GM12892 (cell line): Measurements from ENCODE around the gene DHX34.
"Not testable (repeated sequence)": the region's sequence is repeated elsewhere in the genome, so short reads cannot be mapped to it uniquely, and the experiment has no call there.

Experiments
- POLR2A ChIP-seq: IDR thresholded peaks from 2 replicates; pipeline ENCODE4 v1.6.1; 2011; ENCODE audit warnings: low read depth, low read length, control low read depth
- POLR2AphosphoS5 ChIP-seq: IDR thresholded peaks from 2 replicates; pipeline ENCODE4 v1.6.1; 2011; ENCODE audit warnings: low read depth, low read length, control low read depth
- TAF1 ChIP-seq: IDR thresholded peaks from 2 replicates; pipeline ENCODE4 v1.6.1; 2011; ENCODE audit warnings: low read depth, mild to moderate bottlenecking, control low read depth, low read length, borderline replicate concordance

GRCh38 chr19:47336765-47337718 is 12.1 kb upstream of the DHX34 start:
- not testable (repeated sequence) for TF ChIP-seq POLR2AphosphoS5, TAF1, POLR2A
